ENCODE results near the gene RNU7-1. TPM values are rescaled to one million over a fixed set of nuclear protein-coding genes. Genes with fewer than 3 reads are reported as not detected.
A peak's percentile ranks its signal among the peaks of the same experiment; 100 is the strongest.

RNU7-1 gene
- total RNA-seq, 2 donors from 2014 or later: not detected

GRCh38 chr12:6958609-6959057, 15.0 kb downstream of the RNU7-1 start:
- Histone ChIP-seq H3K4me3 (peak overlapping the region; percentile 20), H3K36me3 (no peaks in the 10 kb centered on the region), H3K4me1 (ENCODE audit: control insufficient read depth in 1 of 2, low read depth in 2 of 2) (peaks cover 8 to 15% of the 10 kb centered on the region in 2 donors), H3K27ac (peak overlapping the region in 1 of 2 donors; percentile 9), H3K9me3 (no peaks in the 10 kb centered on the region), H3K27me3 (replicated peaks; ENCODE audit: insufficient read depth) (no peaks in the 10 kb centered on the region)
- TF ChIP-seq CTCF (IDR thresholded peaks at IDR 0.05): no peak
- ATAC-seq (ENCODE audit: insufficient number of reproducible peaks, low FRiP score, low read depth) (no peak), DNase-seq (ENCODE audit: low spot score) (no peak)

GRCh38 chr12:6959058-6959804, 15.6 kb downstream of the RNU7-1 start:
- ATAC-seq (ENCODE audit: insufficient number of reproducible peaks, low FRiP score, low read depth) (no peak), DNase-seq (ENCODE audit: low spot score) (no peak)
- no peak for TF ChIP-seq CTCF (IDR thresholded peaks at IDR 0.05)
- Histone ChIP-seq H3K27ac (peak overlapping the region in 1 of 2 donors; percentile 9), H3K27me3 (replicated peaks; ENCODE audit: insufficient read depth) (no peaks in the 10 kb centered on the region), H3K36me3 (no peaks in the 10 kb centered on the region), H3K9me3 (no peaks in the 10 kb centered on the region), H3K4me1 (ENCODE audit: control insufficient read depth in 1 of 2, low read depth in 2 of 2) (peaks cover 6 to 15% of the 10 kb centered on the region in 2 donors), H3K4me3 (peak overlapping the region; percentile 20)

GRCh38 chr12:6959805-6960592, 16.4 kb downstream of the RNU7-1 start:
- Histone ChIP-seq H3K27ac (no peak overlapping the region), H3K4me1 (ENCODE audit: control insufficient read depth in 1 of 2, low read depth in 2 of 2) (peaks cover 6 to 10% of the 10 kb centered on the region in 2 donors), H3K4me3 (no peak overlapping the region), H3K27me3 (replicated peaks; ENCODE audit: insufficient read depth) (no peaks in the 10 kb centered on the region), H3K36me3 (no peaks in the 10 kb centered on the region), H3K9me3 (no peaks in the 10 kb centered on the region)
- ATAC-seq (ENCODE audit: insufficient number of reproducible peaks, low FRiP score, low read depth) (no peak), DNase-seq (ENCODE audit: low spot score) (no peak)
- TF ChIP-seq CTCF (IDR thresholded peaks at IDR 0.05): no peak

- Histone ChIP-seq H3K4me3 (peak overlapping the region; percentile 25), H3K36me3 (peaks cover 6% of the 10 kb centered on the region), H3K4me1 (ENCODE audit: control insufficient read depth in 1 of 2, low read depth in 2 of 2) (peaks cover 6 to 10% of the 10 kb centered on the region in 2 donors), H3K27ac (peak overlapping the region in 1 of 2 donors; percentile 41), H3K27me3 (replicated peaks; ENCODE audit: insufficient read depth) (no peaks in the 10 kb centered on the region), H3K9me3 (no peaks in the 10 kb centered on the region)
- TF ChIP-seq CTCF (IDR thresholded peaks at IDR 0.05): no peak
- no peak for DNase-seq (ENCODE audit: low spot score)
- ATAC-seq (ENCODE audit: insufficient number of reproducible peaks, low FRiP score, low read depth): no peak
These were observed 17.1 kb downstream of the RNU7-1 start for GRCh38 chr12:6960593-6961277.

GRCh38 chr12:6961278-6961694, 17.7 kb downstream of the RNU7-1 start:
- Histone ChIP-seq H3K27me3 (replicated peaks; ENCODE audit: insufficient read depth) (no peaks in the 10 kb centered on the region), H3K4me3 (peak overlapping the region; percentile 25), H3K9me3 (no peaks in the 10 kb centered on the region), H3K4me1 (ENCODE audit: control insufficient read depth in 1 of 2, low read depth in 2 of 2) (peaks cover 6 to 10% of the 10 kb centered on the region in 2 donors), H3K36me3 (peaks cover 11% of the 10 kb centered on the region), H3K27ac (peak overlapping the region; percentile 12 to 41)
- no peak for TF ChIP-seq CTCF (IDR thresholded peaks at IDR 0.05)
- DNase-seq (ENCODE audit: low spot score): no peak
- peak; percentile 15 for ATAC-seq (ENCODE audit: insufficient number of reproducible peaks, low FRiP score, low read depth)
